MM.1S (cell line): ENCODE measurements around the gene PAQR9.

Experiments used
- DNase-seq: peaks from one replicate; pipeline ENCODE4 v3.0.0-alpha.2; 2015
- H2AFZ ChIP-seq: fragments of 300-600 bp; sonication (generic); 2 replicates; pipeline ENCODE4 v1.6.0; 2016; ENCODE audit warnings: antibody characterized with exemption, low read length
- H3F3A ChIP-seq: fragments of 300-600 bp; sonication (generic); 2 replicates; pipeline ENCODE4 v1.6.1; 2016; ENCODE audit warnings: mild to moderate bottlenecking, antibody characterized with exemption, low read length, moderate library complexity, mixed read lengths; ENCODE audit not compliant: insufficient read depth
- H3K27ac ChIP-seq: fragments of 300-600 bp; sonication (generic); 2 replicates; pipeline ENCODE4 v1.5.1; 2016; ENCODE audit warnings: mild to moderate bottlenecking, low read length
- H3K27me3 ChIP-seq: fragments of 300-600 bp; sonication (generic); replicated peaks from 2 replicates; pipeline ENCODE4 v1.6.0; 2016; ENCODE audit warnings: low read length; ENCODE audit not compliant: insufficient read depth
- H3K36me3 ChIP-seq: fragments of 300-600 bp; sonication (generic); replicated peaks from 2 replicates; pipeline ENCODE4 v1.6.1; 2016; ENCODE audit warnings: mild to moderate bottlenecking, low read length, mixed read lengths; ENCODE audit not compliant: insufficient read depth
- H3K4me1 ChIP-seq: fragments of 300-600 bp; sonication (generic); 2 replicates; pipeline ENCODE4 v1.6.1; 2016; ENCODE audit warnings: low read length, mixed read lengths
- H3K4me2 ChIP-seq: fragments of 300-600 bp; sonication (generic); 2 replicates; pipeline ENCODE4 v1.6.0; 2016; ENCODE audit warnings: low read depth, low read length
- H3K4me3 ChIP-seq: fragments of 300-600 bp; sonication (generic); 2 replicates; pipeline ENCODE4 v1.5.1; 2016; ENCODE audit warnings: low read length, mixed read lengths
- H3K79me2 ChIP-seq: fragments of 300-600 bp; sonication (generic); 2 replicates; pipeline ENCODE4 v1.6.1; 2016; ENCODE audit warnings: mixed run types, low read length, mixed read lengths
- H3K9ac ChIP-seq: fragments of 300-600 bp; sonication (generic); 2 replicates; pipeline ENCODE4 v1.6.1; 2016; ENCODE audit warnings: low read length, mixed read lengths
- H3K9me2 ChIP-seq: fragments of 300-600 bp; sonication (generic); replicated peaks from 2 replicates; pipeline ENCODE4 v1.6.1; 2016; ENCODE audit warnings: mild to moderate bottlenecking, low read length, mixed read lengths; ENCODE audit not compliant: insufficient read depth
- H3K9me3 ChIP-seq: fragments of 300-600 bp; sonication (generic); replicated peaks from 2 replicates; pipeline ENCODE4 v1.6.1; 2016; ENCODE audit warnings: mild to moderate bottlenecking, low read length, mixed read lengths; ENCODE audit not compliant: insufficient read depth
- H4K20me1 ChIP-seq: fragments of 300-600 bp; sonication (generic); 2 replicates; pipeline ENCODE4 v1.6.1; 2016; ENCODE audit warnings: mild to moderate bottlenecking, low read length, moderate library complexity, mixed read lengths; ENCODE audit not compliant: insufficient read depth
- EZH2 ChIP-seq: fragments of 300-600 bp; sonication (generic); optimal IDR thresholded peaks from 2 replicates; pipeline ENCODE3; 2017; ENCODE audit warnings: low read depth, mild to moderate bottlenecking, antibody characterized with exemption, low read length, mixed read lengths
- EZH2phosphoT487 ChIP-seq: fragments of 300-600 bp; sonication (generic); IDR thresholded peaks from 2 replicates; pipeline ENCODE4 v1.6.1; 2018; ENCODE audit warnings: antibody characterized with exemption, low read length
- TF ChIP-seq, protein P1 (sequence below): fragments of 300-600 bp; sonication (generic); IDR thresholded peaks from 2 replicates; pipeline ENCODE4 v1.5.1; 2016; ENCODE audit warnings: antibody characterized with exemption, low read length, mixed read lengths

The PAQR9 gene

DNA sequence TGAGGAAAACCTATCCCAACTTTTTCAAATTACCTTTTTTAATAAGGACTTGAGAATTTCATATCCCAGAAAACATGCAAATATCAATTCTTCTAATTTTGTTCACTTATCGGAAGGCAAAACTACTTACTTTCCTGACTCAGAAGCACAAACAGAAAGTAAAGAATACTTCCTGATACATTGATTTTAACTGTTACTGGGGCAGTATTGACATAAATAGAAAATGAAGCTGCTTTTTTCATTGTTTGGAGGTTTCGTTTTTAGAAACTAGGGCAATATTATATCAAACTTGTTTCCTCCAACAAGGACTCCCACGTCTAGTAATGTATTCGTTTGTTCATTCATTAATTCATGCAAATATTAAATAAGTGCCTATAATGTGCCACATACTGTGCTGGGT, 19.1 kb downstream of the PAQR9 start:
- Histone ChIP-seq H3K27me3 (no peaks in the 10 kb centered on the region), H3K9me2 (no peaks in the 10 kb centered on the region), H3K4me1 (peaks cover 26% of the 10 kb centered on the region), H3K4me3 (peak overlapping the region; percentile 24), H3K9ac (peak overlapping the region; percentile 44; the same call in 1 of the 2 replicates), H4K20me1 (no peaks in the 10 kb centered on the region), H3K9me3 (no peaks in the 10 kb centered on the region), H2AFZ (peak overlapping the region; percentile 93), H3K27ac (peak overlapping the region; percentile 52), H3F3A (peaks cover 6% of the 10 kb centered on the region; the same call in 1 of the 2 replicates), H3K36me3 (no peaks in the 10 kb centered on the region), H3K79me2 (no peaks in the 10 kb centered on the region), H3K4me2 (peak overlapping the region; percentile 95)
- DNase-seq = peak; percentile 24
- TF ChIP-seq EZH2 = no peak
- TF ChIP-seq, protein P1, sequence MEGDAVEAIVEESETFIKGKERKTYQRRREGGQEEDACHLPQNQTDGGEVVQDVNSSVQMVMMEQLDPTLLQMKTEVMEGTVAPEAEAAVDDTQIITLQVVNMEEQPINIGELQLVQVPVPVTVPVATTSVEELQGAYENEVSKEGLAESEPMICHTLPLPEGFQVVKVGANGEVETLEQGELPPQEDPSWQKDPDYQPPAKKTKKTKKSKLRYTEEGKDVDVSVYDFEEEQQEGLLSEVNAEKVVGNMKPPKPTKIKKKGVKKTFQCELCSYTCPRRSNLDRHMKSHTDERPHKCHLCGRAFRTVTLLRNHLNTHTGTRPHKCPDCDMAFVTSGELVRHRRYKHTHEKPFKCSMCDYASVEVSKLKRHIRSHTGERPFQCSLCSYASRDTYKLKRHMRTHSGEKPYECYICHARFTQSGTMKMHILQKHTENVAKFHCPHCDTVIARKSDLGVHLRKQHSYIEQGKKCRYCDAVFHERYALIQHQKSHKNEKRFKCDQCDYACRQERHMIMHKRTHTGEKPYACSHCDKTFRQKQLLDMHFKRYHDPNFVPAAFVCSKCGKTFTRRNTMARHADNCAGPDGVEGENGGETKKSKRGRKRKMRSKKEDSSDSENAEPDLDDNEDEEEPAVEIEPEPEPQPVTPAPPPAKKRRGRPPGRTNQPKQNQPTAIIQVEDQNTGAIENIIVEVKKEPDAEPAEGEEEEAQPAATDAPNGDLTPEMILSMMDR = no peak
- TF ChIP-seq EZH2phosphoT487 = no peak

GRCh38 chr3:142943870-142944269, 19.6 kb downstream of the PAQR9 start:
- peak overlapping the region; percentile 24 for H3K4me3 ChIP-seq
- no peaks in the 10 kb centered on the region for H3K36me3 ChIP-seq
- H3K4me1 ChIP-seq = peaks cover 26% of the 10 kb centered on the region
- peak overlapping the region; percentile 95 for H3K4me2 ChIP-seq
- H3K9me3 ChIP-seq = no peaks in the 10 kb centered on the region
- H3F3A ChIP-seq = peaks cover 6% of the 10 kb centered on the region; the same call in 1 of the 2 replicates
- no peaks in the 10 kb centered on the region for H3K27me3 ChIP-seq
- H2AFZ ChIP-seq = peak overlapping the region; percentile 93
- no peak for DNase-seq
- H3K9me2 ChIP-seq = no peaks in the 10 kb centered on the region
- H3K9ac ChIP-seq = peak overlapping the region; percentile 44; the same call in 1 of the 2 replicates
- H4K20me1 ChIP-seq = no peaks in the 10 kb centered on the region
- peak overlapping the region; percentile 52; the same call in 1 of the 2 replicates for H3K27ac ChIP-seq
- no peaks in the 10 kb centered on the region for H3K79me2 ChIP-seq
- TF ChIP-seq EZH2 = no peak
- TF ChIP-seq EZH2phosphoT487 = no peak
- TF ChIP-seq, protein P1 = no peak

GRCh38 chr3:142943349-142943748, 20.1 kb downstream of the PAQR9 start:
- no peak for DNase-seq
- Histone ChIP-seq H3F3A (peaks cover 6% of the 10 kb centered on the region; the same call in 1 of the 2 replicates), H3K27me3 (no peaks in the 10 kb centered on the region), H4K20me1 (no peaks in the 10 kb centered on the region), H2AFZ (no peak overlapping the region), H3K36me3 (no peaks in the 10 kb centered on the region), H3K4me1 (peaks cover 26% of the 10 kb centered on the region), H3K4me2 (no peak overlapping the region), H3K4me3 (no peak overlapping the region), H3K9me2 (no peaks in the 10 kb centered on the region), H3K27ac (no peak overlapping the region), H3K9ac (no peak overlapping the region), H3K9me3 (no peaks in the 10 kb centered on the region), H3K79me2 (no peaks in the 10 kb centered on the region)
- TF ChIP-seq EZH2 = no peak
- TF ChIP-seq EZH2phosphoT487 = no peak
- TF ChIP-seq, protein P1 = no peak
